ENCODE measurements around the gene TPRG1. TPM values are rescaled to one million over a fixed set of nuclear protein-coding genes. Genes with fewer than 3 reads are reported as not detected.

TPRG1 gene
- total RNA-seq, 1 donor from 2014 or later: 23.4 TPM

- DNase-seq: no peak
- no peaks in the 10 kb centered on the region for H3K27me3 ChIP-seq (ENCODE audit: low read depth)
- intact Hi-C loops (cut with DNase I): no loop called here
- no peak overlapping the region for H3K4me3 ChIP-seq
- H3K4me1 ChIP-seq: no peaks in the 10 kb centered on the region
- H3K27ac ChIP-seq: no peak overlapping the region
- H3K36me3 ChIP-seq: no peaks in the 10 kb centered on the region
- no peak for ATAC-seq
- no peak for TF ChIP-seq CTCF (IDR thresholded peaks at IDR 0.05)
- no peaks in the 10 kb centered on the region for H3K9me3 ChIP-seq
Observed at GRCh38 chr3:189227249-189227648, 55.5 kb downstream of the TPRG1 start.

- H3K4me1 ChIP-seq: no peaks in the 10 kb centered on the region
- no peak overlapping the region for H3K27ac ChIP-seq
- no peak for ATAC-seq
- H3K4me3 ChIP-seq: no peak overlapping the region
- TF ChIP-seq CTCF (IDR thresholded peaks at IDR 0.05): no peak
- intact Hi-C loops (cut with DNase I): no loop called here
- H3K9me3 ChIP-seq: no peaks in the 10 kb centered on the region
- H3K27me3 ChIP-seq (ENCODE audit: low read depth): no peaks in the 10 kb centered on the region
- no peaks in the 10 kb centered on the region for H3K36me3 ChIP-seq
- no peak for DNase-seq
Observed at GRCh38 chr3:189229196-189229828, 57.5 kb downstream of the TPRG1 start.

GRCh38 chr3:189232790-189233189 is 61.0 kb downstream of the TPRG1 start:
- ATAC-seq: no peak
- TF ChIP-seq CTCF (IDR thresholded peaks at IDR 0.05): no peak
- DNase-seq: no peak
- H3K36me3 ChIP-seq: no peaks in the 10 kb centered on the region
- H3K4me3 ChIP-seq: no peak overlapping the region
- H3K4me1 ChIP-seq: no peaks in the 10 kb centered on the region
- H3K27ac ChIP-seq: no peak overlapping the region
- intact Hi-C loops (cut with DNase I): no loop called here
- H3K9me3 ChIP-seq: no peaks in the 10 kb centered on the region
- H3K27me3 ChIP-seq (ENCODE audit: low read depth): no peaks in the 10 kb centered on the region

GRCh38 chr3:189233225-189233858 is 61.6 kb downstream of the TPRG1 start:
- TF ChIP-seq CTCF (IDR thresholded peaks at IDR 0.05): peak; percentile 57
- intact Hi-C loops (cut with DNase I): no loop called here
- DNase-seq (peak; percentile 49), ATAC-seq (peak; percentile 84 to 87)
- Histone ChIP-seq H3K9me3 (no peaks in the 10 kb centered on the region), H3K36me3 (no peaks in the 10 kb centered on the region), H3K4me3 (no peak overlapping the region), H3K27ac (no peak overlapping the region), H3K4me1 (no peaks in the 10 kb centered on the region), H3K27me3 (ENCODE audit: low read depth) (no peaks in the 10 kb centered on the region)

GRCh38 chr3:189235214-189235613 is 63.4 kb downstream of the TPRG1 start:
- TF ChIP-seq CTCF (IDR thresholded peaks at IDR 0.05): no peak
- H3K36me3 ChIP-seq: no peaks in the 10 kb centered on the region
- no peaks in the 10 kb centered on the region for H3K9me3 ChIP-seq
- no peaks in the 10 kb centered on the region for H3K27me3 ChIP-seq (ENCODE audit: low read depth)
- no peak for ATAC-seq
- DNase-seq: no peak
- intact Hi-C loops (cut with DNase I): no loop called here
- H3K4me3 ChIP-seq: no peak overlapping the region
- no peaks in the 10 kb centered on the region for H3K4me1 ChIP-seq
- H3K27ac ChIP-seq: no peak overlapping the region
